Measurements from ENCODE around the gene TCHH. TPM values are rescaled to one million over a fixed set of nuclear protein-coding genes. Genes with fewer than 3 reads are reported as not detected.
A peak's percentile ranks its signal among the peaks of the same experiment; 100 is the strongest.

The TCHH gene
- total RNA-seq, 3 donors from 2014 or later (not counting 1 experiment from before 2014, with no cell fraction given) = not detected

- Mint-ChIP-seq H3K36me3 (no peaks in the 10 kb centered on the region), H3K4me3 (no peak overlapping the region), H3K9me3 (no peaks in the 10 kb centered on the region), H3K27ac (no peak overlapping the region), H3K4me1 (no peaks in the 10 kb centered on the region), H3K27me3 (ENCODE audit: low read depth in 2 of 2) (peaks cover 17 to 26% of the 10 kb centered on the region in 2 donors)
- no peak for TF ChIP-seq CTCF (IDR thresholded peaks at IDR 0.05)
- no peak for ATAC-seq
- WGBS (ENCODE audit: insufficient coverage) = 23% methylated on average over 12 of the region's 13 CpGs
- Histone ChIP-seq H3K4me1 (ENCODE audit: control insufficient read depth, insufficient read depth, low read length) (peaks cover 39% of the 10 kb centered on the region), H3K4me3 (ENCODE audit: low read length) (no peak overlapping the region), H3K9me3 (ENCODE audit: control insufficient read depth, insufficient read depth, low read length) (no peaks in the 10 kb centered on the region), H3K27ac (ENCODE audit: low read length) (no peak overlapping the region), H3K36me3 (ENCODE audit: control insufficient read depth, insufficient read depth, low read length) (no peaks in the 10 kb centered on the region), H3K27me3 (ENCODE audit: control insufficient read depth, insufficient read depth, low read length) (peaks cover 53% of the 10 kb centered on the region)
- no peak for DNase-seq
- intact Hi-C loops (cut with micrococcal nuclease) = no loop called here
These were observed 2.3 kb downstream of the TCHH start for GRCh38 chr1:152112885-152113432.

GRCh38 chr1:152112101-152112884, 3.0 kb downstream of the TCHH start:
- no peak for ATAC-seq
- Histone ChIP-seq H3K9me3 (ENCODE audit: control insufficient read depth, insufficient read depth, low read length) (no peaks in the 10 kb centered on the region), H3K4me1 (ENCODE audit: control insufficient read depth, insufficient read depth, low read length) (peaks cover 39% of the 10 kb centered on the region), H3K27ac (ENCODE audit: low read length) (no peak overlapping the region), H3K4me3 (ENCODE audit: low read length) (no peak overlapping the region), H3K27me3 (ENCODE audit: control insufficient read depth, insufficient read depth, low read length) (peaks cover 55% of the 10 kb centered on the region), H3K36me3 (ENCODE audit: control insufficient read depth, insufficient read depth, low read length) (no peaks in the 10 kb centered on the region)
- peak in 1 of 2 donors; percentile 29 for DNase-seq
- no peaks in the 10 kb centered on the region for H3K9me3 Mint-ChIP-seq
- H3K4me3 Mint-ChIP-seq = no peak overlapping the region
- TF ChIP-seq CTCF (IDR thresholded peaks at IDR 0.05) = no peak
- no peaks in the 10 kb centered on the region for H3K4me1 Mint-ChIP-seq
- intact Hi-C loops (cut with micrococcal nuclease) = no loop called here
- H3K27ac Mint-ChIP-seq = no peak overlapping the region
- no peaks in the 10 kb centered on the region for H3K36me3 Mint-ChIP-seq
- WGBS (ENCODE audit: insufficient coverage) = 2% methylated on average over 53 of the region's 53 CpGs
- H3K27me3 Mint-ChIP-seq (ENCODE audit: low read depth in 2 of 2) = peaks cover 14 to 24% of the 10 kb centered on the region in 2 donors

- ATAC-seq (no peak), DNase-seq (peak in 1 of 2 donors; percentile 30)
- Histone ChIP-seq H3K27ac (ENCODE audit: low read length) (no peak overlapping the region), H3K9me3 (ENCODE audit: control insufficient read depth, insufficient read depth, low read length) (no peaks in the 10 kb centered on the region), H3K4me3 (ENCODE audit: low read length) (peak overlapping the region; percentile 28), H3K4me1 (ENCODE audit: control insufficient read depth, insufficient read depth, low read length) (peaks cover 39% of the 10 kb centered on the region), H3K36me3 (ENCODE audit: control insufficient read depth, insufficient read depth, low read length) (no peaks in the 10 kb centered on the region), H3K27me3 (ENCODE audit: control insufficient read depth, insufficient read depth, low read length) (peaks cover 56% of the 10 kb centered on the region)
- Mint-ChIP-seq H3K9me3 (no peaks in the 10 kb centered on the region), H3K4me3 (no peak overlapping the region), H3K4me1 (no peaks in the 10 kb centered on the region), H3K27me3 (ENCODE audit: low read depth in 2 of 2) (peaks cover 7 to 19% of the 10 kb centered on the region in 2 donors), H3K27ac (no peak overlapping the region), H3K36me3 (no peaks in the 10 kb centered on the region)
- WGBS (ENCODE audit: insufficient coverage) = under 1% methylated on average over 44 of the region's 44 CpGs
- no peak for TF ChIP-seq CTCF (IDR thresholded peaks at IDR 0.05)
- intact Hi-C loops (cut with micrococcal nuclease) = no loop called here
These were observed 3.7 kb downstream of the TCHH start for GRCh38 chr1:152111515-152111968.

All from natural killer cell (primary cell).